Natural killer cell treated with Interleukin-12 subunit alpha and Interleukin-12 subunit beta and Interleukin-15 and Interleukin-18, amount 100 ng/mL, for 72 hours (primary cell): ENCODE measurements around the gene RXRA. TPM values are rescaled to one million over a fixed set of nuclear protein-coding genes. Genes with fewer than 3 reads are reported as not detected.
A peak's percentile ranks its signal among the peaks of the same experiment; 100 is the strongest.

Source experiments
- ATAC-seq, 2 donors: fragments of 150-1000 bp; cut with Tn5 transposase in 1 of 2; sonication (Bioruptor Pico), chemical (Tn5 transposase) in 1 of 2; 2 replicates each; pipeline ENCODE4 v1.10.0; 2021
- DNase-seq: peaks from one replicate; pipeline ENCODE4 v3.0.0; 2022; ENCODE audit warnings: low spot score
- H3K27ac Mint-ChIP-seq, 2 donors: 1 replicate in 1 of 2; 2 replicates in 1 of 2; pipeline ENCODE4 v1.8.0; 2022; ENCODE audit warnings: mixed read lengths in 2 of 2, mild to moderate bottlenecking in 1 of 2, moderate library complexity in 1 of 2
- H3K27me3 Mint-ChIP-seq, 2 donors: 1 replicate in 1 of 2; 2 replicates in 1 of 2; pipeline ENCODE4 v1.8.0; 2022; ENCODE audit warnings: mixed read lengths in 2 of 2
- H3K36me3 Mint-ChIP-seq: one replicate; pipeline ENCODE4 v1.8.0; 2022; ENCODE audit warnings: mixed read lengths
- H3K4me1 Mint-ChIP-seq, 2 donors: 1 replicate in 1 of 2; 2 replicates in 1 of 2; pipeline ENCODE4 v1.8.0; 2022; ENCODE audit warnings: low read depth in 2 of 2, mixed read lengths in 2 of 2, mild to moderate bottlenecking in 1 of 2
- H3K4me3 Mint-ChIP-seq: one replicate; pipeline ENCODE4 v1.8.0; 2022; ENCODE audit warnings: mixed read lengths
- H3K9me3 Mint-ChIP-seq: 2 replicates; pipeline ENCODE4 v1.8.0; 2022; ENCODE audit warnings: mixed read lengths
- total RNA-seq, 2 donors: library from RNA; stranded (reverse); gene quantifications; one replicate each; pipeline ENCODE4 v1.2.3, GENCODE V29; 2022

Gene RXRA
- total RNA-seq, 2 donors from 2014 or later, result 3.8 to 4.9 TPM

- H3K9me3 Mint-ChIP-seq, result no peaks in the 10 kb centered on the region
- no peaks in the 10 kb centered on the region for H3K4me1 Mint-ChIP-seq
- no peak overlapping the region for H3K4me3 Mint-ChIP-seq
- no peak overlapping the region for H3K27ac Mint-ChIP-seq
- ATAC-seq (no peak), DNase-seq (no peak)
- no peaks in the 10 kb centered on the region for H3K27me3 Mint-ChIP-seq
- H3K36me3 Mint-ChIP-seq, result no peaks in the 10 kb centered on the region
Observed at GRCh38 chr9:134429007-134429406, 102.8 kb downstream of the RXRA start.

- no peak overlapping the region for H3K4me3 Mint-ChIP-seq
- H3K4me1 Mint-ChIP-seq, result no peaks in the 10 kb centered on the region
Observed at GRCh38 chr9:134429481-134429880, 103.2 kb downstream of the RXRA start.

GRCh38 chr9:134431095-134431494 is 104.8 kb downstream of the RXRA start:
- ATAC-seq, result no peak
- Mint-ChIP-seq H3K4me3 (no peak overlapping the region), H3K9me3 (no peaks in the 10 kb centered on the region), H3K36me3 (no peaks in the 10 kb centered on the region), H3K27me3 (no peaks in the 10 kb centered on the region), H3K27ac (no peak overlapping the region), H3K4me1 (peaks cover 0 to 6% of the 10 kb centered on the region in 2 donors)
- no peak for DNase-seq

More at GRCh38 chr9:134429481-134429880, 103.2 kb downstream of the RXRA start:
- no peak for ATAC-seq
- Mint-ChIP-seq H3K27me3 (no peaks in the 10 kb centered on the region), H3K27ac (no peak overlapping the region), H3K36me3 (no peaks in the 10 kb centered on the region), H3K9me3 (no peaks in the 10 kb centered on the region)
- DNase-seq, result no peak

GRCh38 chr9:134431626-134432025 is 105.4 kb downstream of the RXRA start:
- ATAC-seq, result no peak
- Mint-ChIP-seq H3K4me1 (peaks cover 0 to 7% of the 10 kb centered on the region in 2 donors), H3K36me3 (no peaks in the 10 kb centered on the region), H3K4me3 (no peak overlapping the region), H3K27ac (no peak overlapping the region), H3K27me3 (no peaks in the 10 kb centered on the region), H3K9me3 (no peaks in the 10 kb centered on the region)
- DNase-seq, result no peak

GRCh38 chr9:134432471-134432870 is 106.2 kb downstream of the RXRA start:
- Mint-ChIP-seq H3K4me1 (peaks cover 0 to 7% of the 10 kb centered on the region in 2 donors), H3K9me3 (no peaks in the 10 kb centered on the region), H3K36me3 (no peaks in the 10 kb centered on the region), H3K27ac (no peak overlapping the region), H3K27me3 (no peaks in the 10 kb centered on the region), H3K4me3 (no peak overlapping the region)
- DNase-seq (no peak), ATAC-seq (no peak)

GRCh38 chr9:134433101-134433500 is 106.8 kb downstream of the RXRA start:
- H3K4me3 Mint-ChIP-seq, result no peak overlapping the region
- H3K4me1 Mint-ChIP-seq, result peaks cover 0 to 7% of the 10 kb centered on the region in 2 donors

GRCh38 chr9:134433909-134434882 is 107.9 kb downstream of the RXRA start:
- Mint-ChIP-seq H3K36me3 (no peaks in the 10 kb centered on the region), H3K9me3 (no peaks in the 10 kb centered on the region), H3K27ac (no peak overlapping the region), H3K4me1 (peaks cover 0 to 7% of the 10 kb centered on the region in 2 donors), H3K27me3 (no peaks in the 10 kb centered on the region), H3K4me3 (no peak overlapping the region)
- DNase-seq (no peak), ATAC-seq (no peak)

More at GRCh38 chr9:134433101-134433500, 106.8 kb downstream of the RXRA start:
- H3K9me3 Mint-ChIP-seq, result no peaks in the 10 kb centered on the region
- no peak for ATAC-seq
- no peaks in the 10 kb centered on the region for H3K36me3 Mint-ChIP-seq
- no peak for DNase-seq
- H3K27ac Mint-ChIP-seq, result no peak overlapping the region
- no peaks in the 10 kb centered on the region for H3K27me3 Mint-ChIP-seq

GRCh38 chr9:134434894-134435506 is 108.7 kb downstream of the RXRA start:
- no peak overlapping the region for H3K27ac Mint-ChIP-seq
- H3K4me1 Mint-ChIP-seq, result peaks cover 0 to 7% of the 10 kb centered on the region in 2 donors
- ATAC-seq (no peak), DNase-seq (no peak)
- H3K4me3 Mint-ChIP-seq, result no peak overlapping the region
- no peaks in the 10 kb centered on the region for H3K36me3 Mint-ChIP-seq
- H3K27me3 Mint-ChIP-seq, result no peaks in the 10 kb centered on the region
- no peaks in the 10 kb centered on the region for H3K9me3 Mint-ChIP-seq

- Mint-ChIP-seq H3K27ac (peak overlapping the region in 1 of 2 donors; percentile 36), H3K27me3 (no peaks in the 10 kb centered on the region), H3K9me3 (no peaks in the 10 kb centered on the region), H3K4me3 (no peak overlapping the region), H3K4me1 (peaks cover 0 to 7% of the 10 kb centered on the region in 2 donors), H3K36me3 (no peaks in the 10 kb centered on the region)
- ATAC-seq (no peak), DNase-seq (no peak)
Observed at GRCh38 chr9:134435550-134436378, 109.5 kb downstream of the RXRA start.

- H3K27ac Mint-ChIP-seq, result peak overlapping the region in 1 of 2 donors; percentile 36
- H3K27me3 Mint-ChIP-seq, result no peaks in the 10 kb centered on the region
- H3K36me3 Mint-ChIP-seq, result no peaks in the 10 kb centered on the region
- no peaks in the 10 kb centered on the region for H3K9me3 Mint-ChIP-seq
- no peak overlapping the region for H3K4me3 Mint-ChIP-seq
- DNase-seq (no peak), ATAC-seq (no peak)
- peaks cover 4 to 7% of the 10 kb centered on the region in 2 donors for H3K4me1 Mint-ChIP-seq
Observed at GRCh38 chr9:134436379-134436762, 110.1 kb downstream of the RXRA start.

GRCh38 chr9:134436911-134437310 is 110.7 kb downstream of the RXRA start:
- Mint-ChIP-seq H3K36me3 (no peaks in the 10 kb centered on the region), H3K9me3 (no peaks in the 10 kb centered on the region), H3K4me1 (peaks cover 7 to 8% of the 10 kb centered on the region in 2 donors), H3K4me3 (no peak overlapping the region), H3K27ac (peak overlapping the region in 1 of 2 donors; percentile 36), H3K27me3 (no peaks in the 10 kb centered on the region)
- DNase-seq (no peak), ATAC-seq (no peak)

- Mint-ChIP-seq H3K4me1 (peaks cover 7 to 13% of the 10 kb centered on the region in 2 donors), H3K4me3 (no peak overlapping the region)
- DNase-seq, result no peak
Observed at GRCh38 chr9:134437403-134438194, 111.3 kb downstream of the RXRA start.

More at GRCh38 chr9:134437403-134438194, 111.3 kb downstream of the RXRA start:
- Mint-ChIP-seq H3K9me3 (no peaks in the 10 kb centered on the region), H3K27ac (no peak overlapping the region), H3K27me3 (no peaks in the 10 kb centered on the region), H3K36me3 (no peaks in the 10 kb centered on the region)
- no peak for ATAC-seq
